Activated T-helper 1 cell treated with Interleukin-2 at 50 U/mL for 16 hours (primary cell): ENCODE results near the gene SLC46A1.
"Not testable (repeated sequence)": the region's sequence is repeated elsewhere in the genome, so short reads cannot be mapped to it uniquely, and the experiment has no call there.

Experiments used
- DNase-seq: peaks from one replicate; pipeline ENCODE4 v3.0.0-alpha.2; 2020; ENCODE audit warnings: low read depth

SLC46A1 gene

GRCh38 chr17:28405632-28406472 is at the start of gene SLC46A1:
SLC46A1 (minus strand) TSS chr17:28406212; CDS start chr17:28406114, 98 bp downstream.
- no peak for DNase-seq

DNA sequence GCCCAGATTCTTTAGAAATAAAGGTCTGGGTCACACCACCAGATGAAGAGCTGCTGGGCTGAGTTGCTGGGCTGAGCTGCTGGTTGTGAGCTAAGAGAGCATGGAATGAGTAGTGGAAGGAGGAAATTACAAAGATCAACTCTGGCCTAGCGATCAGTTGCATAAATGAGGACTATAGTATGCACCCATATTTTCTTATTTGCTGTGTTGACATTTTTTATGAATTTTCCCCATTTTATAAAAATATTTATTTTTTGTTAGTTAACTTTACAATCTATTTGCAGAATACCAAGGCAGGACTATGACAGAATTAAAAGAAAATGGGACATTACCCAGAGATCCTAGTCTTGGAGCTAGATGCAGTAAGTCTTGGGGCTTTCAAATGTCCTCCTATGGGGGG is 43.8 kb upstream of the SLC46A1 start:
- no peak for DNase-seq

DNA sequence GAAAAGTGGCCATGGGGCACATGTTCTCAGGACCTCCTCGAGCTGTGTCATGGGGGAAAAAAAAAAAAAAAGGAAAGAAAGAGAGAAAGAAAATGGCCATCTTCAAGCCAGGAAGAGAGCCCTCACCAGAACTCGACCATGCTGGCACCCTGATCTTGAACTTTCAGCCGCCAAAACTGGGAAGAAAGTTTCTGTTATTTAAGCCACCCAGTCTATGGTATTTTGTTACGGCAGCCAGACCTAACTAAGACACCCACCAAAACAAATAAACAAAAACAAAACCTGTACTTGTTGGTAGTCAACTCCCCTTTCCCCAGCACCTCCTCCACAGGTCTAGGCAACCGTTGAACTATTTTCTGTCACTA is 41.4 kb upstream of the SLC46A1 start:
- no peak for DNase-seq

DNA sequence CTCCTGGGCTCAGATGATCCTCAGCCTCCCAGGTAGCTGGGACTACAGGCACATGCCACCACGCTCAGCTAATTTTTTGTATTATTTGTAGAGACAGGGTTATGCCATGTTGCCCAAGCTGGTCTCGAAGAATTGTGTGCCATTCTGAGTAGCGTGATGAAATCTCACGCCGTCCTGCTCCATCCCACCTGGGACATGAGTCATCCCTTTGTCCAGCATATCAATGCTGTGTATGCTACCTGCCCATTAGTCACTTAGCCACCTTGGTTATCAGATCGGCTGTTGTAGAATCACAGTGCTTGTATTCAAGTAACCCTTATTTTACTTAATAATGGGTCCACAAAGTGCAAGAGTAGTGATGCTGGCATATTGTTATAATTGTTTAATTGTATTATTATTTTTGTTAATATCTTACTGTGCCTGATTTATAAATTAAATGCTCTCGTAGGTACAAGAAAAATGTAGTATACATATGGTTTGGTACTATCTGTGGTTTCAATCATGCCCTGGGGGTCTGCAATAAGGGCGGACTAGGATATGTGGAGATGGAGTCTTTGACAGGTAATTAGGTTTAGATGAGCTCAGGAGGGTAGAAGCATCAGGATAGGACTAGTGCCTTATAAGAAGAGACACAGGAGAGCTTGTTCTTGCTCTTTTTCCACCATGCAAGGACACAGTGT is 40.8 kb upstream of the SLC46A1 start:
- no peak for DNase-seq

DNA sequence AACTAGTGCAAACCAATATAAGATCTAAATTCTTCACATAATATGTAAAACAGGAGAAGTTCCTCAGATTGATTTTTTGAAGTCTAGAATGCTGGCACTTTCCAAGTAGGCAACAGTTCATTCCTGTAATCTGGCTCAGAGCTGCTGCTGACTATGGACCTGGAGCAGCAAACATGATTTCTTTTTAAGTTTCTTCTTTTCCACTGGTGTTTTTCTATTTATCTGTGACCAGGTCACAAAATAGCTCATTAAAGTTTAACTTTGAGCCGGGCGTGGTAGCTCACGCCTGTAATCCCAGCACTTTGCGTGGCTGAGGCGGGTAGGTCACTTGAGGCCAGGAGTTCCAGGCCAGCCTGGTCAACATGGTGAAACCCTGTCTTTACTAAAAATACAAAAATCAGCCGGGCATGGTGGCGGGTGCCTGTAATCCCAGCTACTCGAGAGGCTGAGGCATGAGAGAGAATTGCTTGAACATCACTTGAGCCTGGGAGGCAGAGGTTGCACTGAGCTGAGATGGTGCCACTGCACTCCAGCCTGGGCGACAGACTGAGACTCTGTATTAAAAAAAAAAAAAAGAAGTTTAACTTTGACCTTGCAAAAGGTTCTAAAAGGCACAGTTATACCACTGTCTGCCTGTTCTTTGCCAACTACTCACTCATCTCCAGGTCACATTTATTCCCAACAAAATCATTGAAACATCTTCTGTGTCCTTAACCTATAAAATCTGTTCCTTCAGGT is 38.1 kb upstream of the SLC46A1 start:
- DNase-seq = no peak

DNA sequence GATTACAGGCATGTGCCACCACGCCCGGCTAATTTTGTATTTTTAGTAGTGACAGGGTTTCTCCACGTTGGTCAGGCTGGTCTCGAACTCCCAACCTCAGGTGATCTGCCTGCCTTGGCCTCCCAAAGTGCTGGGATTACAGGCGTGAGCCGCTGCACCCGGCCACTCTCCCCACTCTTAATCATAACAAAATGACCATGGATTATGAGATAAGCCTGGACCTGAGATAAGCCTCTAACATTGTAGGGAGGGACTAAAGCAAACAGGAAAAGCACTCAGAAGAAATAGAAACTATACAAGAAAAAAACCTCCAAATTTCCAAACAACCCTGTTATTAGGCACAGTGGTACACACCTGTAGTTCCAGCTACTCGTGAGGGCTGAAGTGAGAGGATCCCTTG is 28.3 kb upstream of the SLC46A1 start:
- not testable (repeated sequence) for DNase-seq

GRCh38 chr17:28433721-28434120 is 27.7 kb upstream of the SLC46A1 start:
- DNase-seq = no peak

- DNase-seq = not testable (repeated sequence)
Observed at GRCh38 chr17:28427982-28428381, 22.0 kb upstream of the SLC46A1 start.

DNA sequence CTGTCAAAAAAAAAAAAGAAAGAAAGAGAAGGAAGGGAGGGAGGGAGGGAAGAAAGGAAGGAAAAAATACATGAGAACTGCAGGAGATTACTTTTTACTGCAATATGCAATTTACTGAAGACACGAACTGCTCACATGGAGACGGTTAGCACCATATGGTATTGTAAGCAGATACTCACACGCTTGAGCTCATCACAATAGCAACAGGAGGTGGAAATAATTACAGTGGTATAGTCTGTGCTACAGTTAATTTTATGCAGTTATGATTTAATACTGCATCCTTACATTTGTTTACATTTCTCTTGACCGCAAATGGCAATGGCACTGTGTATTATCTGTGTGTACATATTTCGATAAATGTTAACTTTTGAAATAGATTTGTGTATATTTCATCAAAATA is 21.4 kb upstream of the SLC46A1 start:
- DNase-seq = no peak

DNA sequence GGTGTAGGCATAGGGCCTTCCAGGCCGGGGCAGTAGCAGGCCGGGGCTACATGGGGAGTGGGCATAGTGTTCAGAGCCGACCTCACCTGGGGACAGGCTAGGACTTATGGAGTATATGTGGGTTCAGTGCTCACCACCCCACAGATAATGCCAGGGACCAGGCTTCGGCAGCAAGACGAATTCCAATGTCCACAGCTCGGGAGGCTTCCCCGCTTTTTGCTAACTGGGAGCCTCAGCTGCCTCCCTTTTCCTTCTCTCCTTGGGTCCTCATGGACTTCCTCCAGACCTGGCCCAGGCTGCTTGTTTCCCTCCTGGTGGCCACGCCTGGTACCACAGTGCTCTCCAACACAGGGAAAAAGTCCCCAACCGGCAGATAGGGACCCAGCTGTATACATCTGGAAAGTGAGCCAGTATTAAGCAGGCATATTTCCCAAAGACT is 20.1 kb upstream of the SLC46A1 start:
- DNase-seq = no peak

DNA sequence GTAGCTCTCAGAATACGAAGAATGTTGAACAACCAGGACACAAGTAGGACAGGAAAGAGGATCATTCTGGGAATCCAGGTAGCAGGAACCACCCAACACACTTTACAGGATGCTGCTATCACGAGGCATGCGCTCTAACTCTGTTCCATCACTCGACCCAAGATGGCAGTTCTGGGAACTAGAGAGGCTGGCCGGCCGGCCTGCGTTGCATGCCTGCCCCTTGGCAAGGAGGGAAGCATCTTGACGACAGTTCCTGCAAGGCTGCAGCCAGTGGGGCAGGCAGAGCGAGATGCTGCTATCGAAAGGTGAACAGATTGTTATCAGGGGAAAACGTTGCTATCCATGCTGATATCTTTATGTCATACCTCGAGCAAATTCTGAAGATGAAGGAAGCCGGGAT is 19.2 kb upstream of the SLC46A1 start:
- DNase-seq = no peak

DNA sequence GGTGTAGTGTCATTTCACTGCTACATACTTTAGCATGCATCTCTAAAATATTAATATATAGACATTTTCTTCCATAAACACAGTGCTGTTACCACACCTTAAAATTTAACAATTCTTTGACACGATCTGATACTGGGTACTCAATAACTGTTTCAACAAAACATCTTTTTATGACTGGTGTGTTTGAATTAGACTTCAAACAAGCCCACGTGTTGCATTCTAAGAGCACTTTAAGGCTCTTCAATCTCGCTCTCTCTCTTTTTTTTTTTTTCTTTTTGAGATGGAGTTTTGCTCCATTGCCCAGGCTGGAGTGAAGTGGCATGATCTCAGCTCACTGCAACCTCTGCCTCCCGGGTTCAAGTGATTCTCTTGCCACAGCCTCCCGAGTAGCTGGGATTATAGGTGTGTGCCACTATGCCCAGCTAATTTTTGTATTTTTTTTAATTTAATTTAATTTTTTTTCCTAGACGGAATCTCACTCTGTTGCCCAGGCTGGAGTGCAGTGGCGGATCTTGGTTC is 15.8 kb upstream of the SLC46A1 start:
- DNase-seq = no peak

DNA sequence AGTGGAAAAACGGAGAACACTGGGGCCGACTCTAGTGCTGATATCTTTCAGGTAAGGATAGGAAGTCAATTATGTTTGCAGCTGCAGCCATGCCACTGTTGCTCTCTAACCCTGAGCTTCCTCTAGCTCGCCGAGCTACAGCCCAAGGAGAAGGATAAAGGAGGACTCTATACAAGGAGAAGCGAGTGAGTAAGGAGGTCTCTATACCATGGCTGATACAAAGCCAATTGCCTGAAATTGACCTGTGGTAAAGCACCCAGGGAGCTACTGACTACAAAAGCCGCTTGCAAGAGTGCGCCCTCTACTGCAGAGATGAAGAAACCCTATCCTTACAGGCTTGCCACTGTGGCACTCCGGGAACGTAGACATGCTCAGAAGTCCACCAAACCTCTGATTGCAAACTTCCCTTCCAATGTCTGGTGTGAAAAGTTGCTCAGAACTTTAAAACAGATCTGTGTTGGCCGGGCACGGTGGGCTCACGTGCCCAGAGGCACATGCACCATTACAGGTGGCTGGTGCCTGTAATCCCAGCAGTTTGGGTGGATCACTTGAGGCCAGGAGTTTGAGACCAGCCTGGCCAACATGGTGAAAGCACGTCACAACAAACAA is 10.8 kb upstream of the SLC46A1 start:
- DNase-seq = peak; percentile 4

DNA sequence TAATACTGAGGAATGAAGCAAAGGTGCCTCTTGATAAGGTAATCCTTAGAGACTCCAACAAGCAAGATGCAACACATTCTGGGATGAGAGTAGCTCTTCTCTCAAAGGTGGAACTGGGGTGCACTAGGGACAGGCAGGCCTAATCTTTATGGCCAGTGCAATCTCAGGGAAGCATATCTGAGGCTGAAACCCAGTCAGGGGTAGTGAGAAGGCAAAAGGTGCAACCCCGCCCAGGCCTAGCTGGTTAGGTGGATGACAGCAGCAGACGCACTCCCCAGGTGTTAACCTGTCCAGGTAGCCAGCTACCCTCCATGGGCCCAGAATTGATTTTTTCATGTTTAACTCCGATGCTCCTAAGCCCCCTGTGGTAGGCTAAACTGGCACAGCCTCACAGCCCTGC is 9.9 kb upstream of the SLC46A1 start:
- no peak for DNase-seq

- no peak for DNase-seq
Observed at GRCh38 chr17:28413804-28414203, 7.8 kb upstream of the SLC46A1 start.

GRCh38 chr17:28412099-28412498 is 6.1 kb upstream of the SLC46A1 start:
- no peak for DNase-seq

DNA sequence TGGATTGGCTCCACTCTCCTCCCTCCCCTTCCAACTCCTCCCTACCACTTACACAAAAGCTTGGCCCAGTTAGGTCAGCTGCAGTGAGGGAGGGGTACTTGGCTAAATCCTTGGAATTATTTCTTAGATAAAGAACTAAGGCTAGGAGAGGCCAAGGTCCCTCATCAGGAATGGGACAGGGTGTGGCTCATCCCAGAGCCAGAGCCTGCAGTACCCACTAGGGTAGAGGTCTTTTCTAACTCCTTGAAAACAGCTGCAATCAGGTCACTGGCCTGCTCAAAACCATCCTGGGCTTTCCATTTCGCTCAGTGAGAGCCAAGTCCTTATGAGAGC is 1.9 kb upstream of the SLC46A1 start:
- DNase-seq = no peak

GRCh38 chr17:28407130-28407973 is 1.3 kb upstream of the SLC46A1 start:
- DNase-seq = no peak

GRCh38 chr17:28406473-28406814 is 432 bp upstream of the SLC46A1 start:
- no peak for DNase-seq

- no peak for DNase-seq
Observed at GRCh38 chr17:28404812-28405570, 1.0 kb downstream of the SLC46A1 start.

GRCh38 chr17:28404461-28404811 is 1.6 kb downstream of the SLC46A1 start:
- DNase-seq = no peak
